GM21515 (cell line): Measurements from ENCODE around the gene RABGAP1.

Experiments
- ATAC-seq: cut with Tn5 transposase; IDR thresholded peaks from one replicate; pipeline ENCODE4 v1.9.1; 2021; ENCODE audit not compliant: unreplicated experiment

RABGAP1 gene

GRCh38 chr9:123149067-123149466 is 208.2 kb downstream of the RABGAP1 start:
- ATAC-seq = no peak

- no peak for ATAC-seq
Observed at GRCh38 chr9:123150708-123151503, 210.1 kb downstream of the RABGAP1 start.
